Common myeloid progenitor, CD34-positive (primary cell): Measurements from ENCODE around the gene LOXL1.
A peak's percentile ranks its signal among the peaks of the same experiment; 100 is the strongest.

Experiments
- CTCF ChIA-PET: fragments of 350-600 bp; sonication (Branson Sonifier 250); formaldehyde crosslinking; loops from one replicate; lab custom pipeline; 2021; ENCODE audit warnings: antibody characterized with exemption; lab: Charles Lee
- POLR2A ChIA-PET: fragments of 350-600 bp; sonication (Branson Sonifier 250); formaldehyde crosslinking; loops from one replicate; lab custom pipeline; 2021; ENCODE audit warnings: antibody characterized with exemption; lab: Charles Lee
- DNase-seq, 3 donors: peaks; one replicate each; pipeline versions ENCODE4 v3.0.0 to v3.0.0-alpha.2; 2013
- H3K27ac ChIP-seq, 2 experiments: 1 replicate in 1 of 2; 2 replicates in 1 of 2; pipeline ENCODE4 v1.7.0; 2013; ENCODE audit warnings: inconsistent platforms in 2 of 2, low read length in 2 of 2, mild to moderate bottlenecking in 2 of 2, low read depth in 1 of 2, moderate library complexity in 1 of 2; ENCODE audit not compliant: severe bottlenecking in 2 of 2, insufficient read depth in 1 of 2, poor library complexity in 1 of 2
- H3K27me3 ChIP-seq, 5 experiments: replicated peaks in 2 of 5; 1 replicate in 3 of 5; 2 replicates in 2 of 5; pipeline versions ENCODE4 v1.6.1 to v1.7.0; 2013; ENCODE audit warnings: low read length in 4 of 5, mild to moderate bottlenecking in 2 of 5, moderate library complexity in 2 of 5, inconsistent platforms in 1 of 5; ENCODE audit not compliant: insufficient read depth in 5 of 5, control insufficient read depth in 4 of 5
- H3K36me3 ChIP-seq, 4 experiments: 1 replicate in 2 of 4; 2 replicates in 2 of 4; pipeline versions ENCODE4 v1.6.1 to v1.7.0; 2013; ENCODE audit warnings: low read length in 3 of 4, control low read depth in 1 of 4, mild to moderate bottlenecking in 1 of 4; ENCODE audit not compliant: control insufficient read depth in 4 of 4, insufficient read depth in 4 of 4
- H3K4me1 ChIP-seq, 4 experiments: 1 replicate in 3 of 4; 2 replicates in 1 of 4; pipeline versions ENCODE4 v1.6.1 to v1.7.1; 2013; ENCODE audit warnings: low read length in 3 of 4, mild to moderate bottlenecking in 3 of 4, control low read depth in 1 of 4, inconsistent platforms in 1 of 4, moderate library complexity in 1 of 4; ENCODE audit not compliant: control insufficient read depth in 4 of 4, insufficient read depth in 4 of 4; ENCODE audit errors: control extremely low read depth in 1 of 4
- H3K4me3 ChIP-seq, 7 experiments: 1 replicate in 4 of 7; 2 replicates in 3 of 7; pipeline versions ENCODE4 v1.5.1 to v1.7.0; 2013; ENCODE audit warnings: mild to moderate bottlenecking in 7 of 7, low read length in 6 of 7, moderate library complexity in 6 of 7, inconsistent platforms in 2 of 7, low read depth in 2 of 7, control low read depth in 1 of 7; ENCODE audit not compliant: insufficient read depth in 4 of 7, control insufficient read depth in 1 of 7; ENCODE audit errors: extremely low read depth in 1 of 7
- H3K9me3 ChIP-seq, 5 experiments: 1 replicate in 4 of 5; 2 replicates in 1 of 5; pipeline versions ENCODE4 v1.6.1 to v1.7.1; 2013; ENCODE audit warnings: low read length in 4 of 5, mild to moderate bottlenecking in 2 of 5, inconsistent platforms in 1 of 5, low read depth in 1 of 5, moderate library complexity in 1 of 5; ENCODE audit not compliant: control insufficient read depth in 4 of 5, insufficient read depth in 2 of 5; ENCODE audit errors: control extremely low read depth in 1 of 5
- WGBS: methylation state at CpG from one replicate; pipeline ENCODE4 v1.1.5; 2013; ENCODE audit not compliant: insufficient coverage; 5-methylcytosine and 5-hydroxymethylcytosine counted together

LOXL1 gene

GRCh38 chr15:73951601-73952000, 25.3 kb downstream of the LOXL1 start:
- peak overlapping the region; percentile 25 to 30 for H3K27ac ChIP-seq
- DNase-seq: no peak
- no peaks in the 10 kb centered on the region for H3K9me3 ChIP-seq
- ChIA-PET CTCF (interaction anchor here (0.7 to 4.8 kb wide), 20 partner anchors 9 to 371 kb away, joined by 3 to 51 read pairs (median 4); partner anchors contain the start of gene PML), POLR2A (interaction anchor here (0.5 to 1.1 kb wide), 4 partner anchors 9 to 472 kb away, joined by 3 to 6 read pairs (median 4); no protein-coding TSS in a partner anchor)
- H3K4me3 ChIP-seq: no peak overlapping the region
- H3K27me3 ChIP-seq: no peaks in the 10 kb centered on the region
- 23% methylated on average over 5 of the region's 13 CpGs for WGBS
- no peaks in the 10 kb centered on the region for H3K36me3 ChIP-seq
- H3K4me1 ChIP-seq: peaks cover 1 to 64% (median 60%) of the 10 kb centered on the region in 4 experiments

- no peak overlapping the region for H3K4me3 ChIP-seq
- H3K4me1 ChIP-seq: peaks cover 1 to 67% (median 67%) of the 10 kb centered on the region in 4 experiments
- WGBS: 94% methylated on average over 19 of the region's 21 CpGs
- peak overlapping the region; percentile 25 to 30 for H3K27ac ChIP-seq
- ChIA-PET POLR2A (no interaction called here), CTCF (interaction anchor here (1.1 to 4.8 kb wide), 11 partner anchors 8 to 352 kb away, joined by 3 to 51 read pairs (median 5); no protein-coding TSS in a partner anchor)
- no peaks in the 10 kb centered on the region for H3K9me3 ChIP-seq
- H3K27me3 ChIP-seq: no peaks in the 10 kb centered on the region
- DNase-seq: no peak
- H3K36me3 ChIP-seq: no peaks in the 10 kb centered on the region
Observed at GRCh38 chr15:73952171-73952912, 26.1 kb downstream of the LOXL1 start.

DNA sequence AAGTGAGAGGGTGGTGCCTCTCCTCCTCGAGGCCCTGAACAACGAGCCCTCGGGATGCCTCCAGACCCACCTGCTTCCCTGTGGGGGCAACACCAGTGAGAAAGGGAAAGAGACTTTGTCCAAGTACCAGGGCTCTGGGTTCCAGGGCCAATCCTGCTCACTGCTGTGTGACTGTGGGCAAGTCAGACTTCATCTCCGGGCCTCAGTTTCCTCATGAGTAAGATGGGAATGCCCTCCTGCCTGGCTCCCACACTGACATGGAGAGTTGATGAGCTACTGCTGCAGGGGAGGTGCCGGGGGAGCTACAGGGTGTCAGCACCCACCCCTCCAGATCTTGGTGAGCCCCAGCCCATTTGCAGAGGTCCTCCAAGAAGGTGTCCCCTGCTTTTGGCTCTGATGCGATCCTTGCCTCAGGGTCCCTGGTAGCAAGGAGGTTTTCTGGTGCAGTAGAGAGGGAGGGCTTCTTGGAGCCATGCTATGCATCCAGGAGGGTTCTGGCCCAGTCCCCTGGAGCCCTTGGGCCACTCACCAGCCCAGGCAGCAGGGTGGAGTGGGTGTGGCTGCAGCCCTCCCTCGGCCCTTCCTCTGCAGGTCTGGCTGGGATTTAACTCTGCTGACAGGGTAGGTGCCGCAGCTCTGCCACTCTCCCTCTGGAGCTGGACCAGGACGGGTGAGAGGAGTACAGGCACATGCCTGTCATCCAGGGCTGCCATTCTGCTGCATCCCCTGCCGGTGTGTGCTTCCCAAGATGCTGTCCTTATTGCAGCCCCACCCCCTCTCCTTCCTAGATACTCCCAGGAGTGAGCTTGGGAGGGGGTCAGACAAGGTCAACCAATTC, 26.9 kb downstream of the LOXL1 start:
- H3K4me1 ChIP-seq: peaks cover 1 to 75% (median 75%) of the 10 kb centered on the region in 4 experiments
- POLR2A ChIA-PET: no interaction called here
- H3K27me3 ChIP-seq: no peaks in the 10 kb centered on the region
- DNase-seq: no peak
- WGBS: 94% methylated on average over 9 of the region's 10 CpGs
- H3K4me3 ChIP-seq: no peak overlapping the region
- H3K27ac ChIP-seq: no peak overlapping the region
- H3K36me3 ChIP-seq: no peaks in the 10 kb centered on the region
- CTCF ChIA-PET: interaction anchor here (4.8 kb wide), 1 partner anchor 12 kb away, joined by 51 read pairs; no protein-coding TSS in a partner anchor
- H3K9me3 ChIP-seq: no peaks in the 10 kb centered on the region

DNA sequence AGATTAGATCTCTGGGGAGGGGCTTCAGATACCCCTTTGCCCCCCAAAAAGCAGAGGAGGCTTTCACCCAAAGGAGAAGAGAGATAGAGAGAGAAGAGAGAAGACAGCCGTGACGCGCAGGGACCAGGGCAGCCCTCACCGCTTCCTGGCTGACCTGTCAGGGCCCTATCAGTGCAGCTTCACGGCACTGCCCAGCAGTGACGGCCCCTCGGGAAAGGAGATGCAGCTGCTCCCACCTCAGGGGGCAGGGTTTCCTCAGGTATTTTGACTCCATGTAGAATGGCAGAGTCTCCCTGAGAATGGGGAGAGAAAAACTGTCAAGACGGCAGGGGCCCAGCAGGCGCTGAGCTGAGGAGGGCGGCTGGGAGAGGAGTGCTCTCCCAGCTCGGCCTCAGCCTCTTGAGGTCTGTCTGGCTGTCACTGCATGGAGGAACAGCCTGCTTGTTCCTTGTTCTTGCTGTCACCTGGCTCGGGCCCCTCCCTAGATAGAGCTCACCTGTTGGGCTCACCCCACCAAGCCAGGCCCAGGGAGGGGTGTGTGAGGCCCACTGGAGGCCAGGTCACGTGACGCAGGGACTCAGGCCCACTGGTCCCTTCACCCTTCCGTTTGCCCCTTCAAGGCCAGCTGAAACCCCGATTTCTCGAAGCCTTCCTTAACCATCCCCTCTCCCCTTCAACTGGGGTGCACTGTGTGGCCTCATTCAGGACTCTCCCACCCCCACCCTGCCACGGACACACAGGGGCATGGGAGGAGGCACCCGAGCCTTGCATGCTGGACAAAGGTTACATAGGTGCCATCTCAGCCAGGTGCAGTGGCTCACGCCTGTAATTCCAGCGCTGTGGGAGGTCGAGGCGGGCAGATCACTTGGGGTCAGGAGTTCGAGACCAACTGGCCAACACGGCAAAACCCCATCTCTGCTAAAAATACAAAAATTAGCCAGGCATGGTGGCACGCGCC, 28.2 kb downstream of the LOXL1 start:
- WGBS: 95% methylated on average over 19 of the region's 27 CpGs
- no peaks in the 10 kb centered on the region for H3K9me3 ChIP-seq
- H3K4me1 ChIP-seq: peaks cover 5 to 89% (median 88%) of the 10 kb centered on the region in 4 experiments
- ChIA-PET POLR2A (no interaction called here), CTCF (interaction anchor here (1.0 to 4.8 kb wide), 3 partner anchors 10 to 20 kb away, joined by 4 to 51 read pairs (median 4); no protein-coding TSS in a partner anchor)
- H3K27ac ChIP-seq: no peak overlapping the region
- no peak for DNase-seq
- H3K36me3 ChIP-seq: no peaks in the 10 kb centered on the region
- H3K4me3 ChIP-seq: no peak overlapping the region
- no peaks in the 10 kb centered on the region for H3K27me3 ChIP-seq

DNA sequence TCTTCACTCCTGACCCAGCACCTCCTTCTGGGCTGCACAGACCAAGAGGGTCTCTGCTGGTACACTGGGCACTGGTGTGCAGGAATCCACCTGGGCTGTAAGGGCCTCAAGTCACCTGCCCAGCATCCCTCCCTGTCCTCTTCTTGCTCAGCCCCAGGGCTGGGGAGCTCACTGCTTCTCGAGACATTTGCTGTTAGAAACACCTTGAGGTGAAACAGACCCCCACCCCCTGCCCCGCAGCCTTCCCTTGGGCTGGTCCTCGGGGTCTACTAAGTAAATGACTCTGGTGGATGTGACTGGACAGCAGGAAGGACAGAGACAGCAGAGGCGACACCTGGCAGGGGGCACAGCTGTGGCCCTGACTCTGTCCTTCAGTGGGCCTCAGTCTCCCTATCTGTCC, 29.1 kb downstream of the LOXL1 start:
- Histone ChIP-seq H3K9me3 (no peaks in the 10 kb centered on the region), H3K36me3 (no peaks in the 10 kb centered on the region), H3K27ac (no peak overlapping the region), H3K4me1 (peaks cover 9 to 97% (median 96%) of the 10 kb centered on the region in 4 experiments), H3K4me3 (no peak overlapping the region), H3K27me3 (no peaks in the 10 kb centered on the region)
- POLR2A ChIA-PET: no interaction called here
- no peak for DNase-seq
- 98% methylated on average over 4 of the region's 4 CpGs for WGBS
- CTCF ChIA-PET: interaction anchor here (4.8 kb wide), 1 partner anchor 9 kb away, joined by 51 read pairs; no protein-coding TSS in a partner anchor
